ENCODE results near the gene SMAD3.

DNA sequence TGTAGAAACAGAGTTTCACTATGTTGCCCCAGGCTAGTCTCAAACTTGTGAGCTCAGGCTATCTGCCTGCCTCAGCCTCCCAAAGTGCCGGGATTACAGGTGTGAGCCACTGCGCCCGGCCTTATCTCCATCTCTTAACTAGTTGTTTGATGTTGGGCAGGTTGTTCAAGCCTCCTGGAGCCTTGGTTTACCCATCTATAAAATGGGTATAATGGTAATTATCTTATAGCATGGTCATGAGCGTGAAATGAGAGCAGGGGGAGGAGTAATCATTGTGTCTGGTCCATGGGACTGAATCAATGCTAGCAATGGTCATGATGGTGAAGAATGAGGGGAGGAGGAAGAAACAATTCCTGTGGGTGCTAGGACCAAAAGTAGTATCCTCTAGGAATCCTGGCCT lies 32.0 kb downstream of the SMAD3 start:
- TF ChIP-seq, protein P1, sequence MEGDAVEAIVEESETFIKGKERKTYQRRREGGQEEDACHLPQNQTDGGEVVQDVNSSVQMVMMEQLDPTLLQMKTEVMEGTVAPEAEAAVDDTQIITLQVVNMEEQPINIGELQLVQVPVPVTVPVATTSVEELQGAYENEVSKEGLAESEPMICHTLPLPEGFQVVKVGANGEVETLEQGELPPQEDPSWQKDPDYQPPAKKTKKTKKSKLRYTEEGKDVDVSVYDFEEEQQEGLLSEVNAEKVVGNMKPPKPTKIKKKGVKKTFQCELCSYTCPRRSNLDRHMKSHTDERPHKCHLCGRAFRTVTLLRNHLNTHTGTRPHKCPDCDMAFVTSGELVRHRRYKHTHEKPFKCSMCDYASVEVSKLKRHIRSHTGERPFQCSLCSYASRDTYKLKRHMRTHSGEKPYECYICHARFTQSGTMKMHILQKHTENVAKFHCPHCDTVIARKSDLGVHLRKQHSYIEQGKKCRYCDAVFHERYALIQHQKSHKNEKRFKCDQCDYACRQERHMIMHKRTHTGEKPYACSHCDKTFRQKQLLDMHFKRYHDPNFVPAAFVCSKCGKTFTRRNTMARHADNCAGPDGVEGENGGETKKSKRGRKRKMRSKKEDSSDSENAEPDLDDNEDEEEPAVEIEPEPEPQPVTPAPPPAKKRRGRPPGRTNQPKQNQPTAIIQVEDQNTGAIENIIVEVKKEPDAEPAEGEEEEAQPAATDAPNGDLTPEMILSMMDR (IDR thresholded peaks at IDR 0.05), result no peak
- TF ChIP-seq EP300 (IDR thresholded peaks at IDR 0.05), result no peak
- no peak for TF ChIP-seq POLR2AphosphoS5 (IDR thresholded peaks at IDR 0.05)

Data from suprapubic skin (tissue), 4 donors.